H1 (cell line): ENCODE measurements around the gene PCSK4. TPM values are rescaled to one million over a fixed set of nuclear protein-coding genes. Genes with fewer than 3 reads are reported as not detected.
A peak's percentile ranks its signal among the peaks of the same experiment; 100 is the strongest.

Experiments used
- CBX8 ChIP-seq: fragments of 300-800, 300-1000 bp; sonication (generic); IDR thresholded peaks from 2 replicates; pipeline ENCODE4 v1.7.1; 2016; ENCODE audit warnings: low read depth, low read length, borderline replicate concordance
- CHD2 ChIP-seq: IDR thresholded peaks from 2 replicates; pipeline ENCODE4 v1.6.1; 2012; ENCODE audit warnings: low read length, improper control_type of control experiment
- CTCF ChIP-seq, 3 experiments: IDR thresholded peaks; 1 replicate in 2 of 3; 2 replicates in 1 of 3; pipeline versions ENCODE4 v1.5.1 to v1.6.1; 2011; ENCODE audit warnings: low read length in 3 of 3, mild to moderate bottlenecking in 3 of 3, inconsistent platforms in 2 of 3, low read depth in 1 of 3, moderate library complexity in 1 of 3; ENCODE audit not compliant: insufficient read depth in 1 of 3; ENCODE audit errors: control extremely low read depth in 1 of 3
- USF2 ChIP-seq: IDR thresholded peaks from 2 replicates; pipeline ENCODE4 v1.6.1; 2011; ENCODE audit warnings: low read length, improper control_type of control experiment
- YY1 ChIP-seq: IDR thresholded peaks from 2 replicates; pipeline ENCODE4 v1.6.1; 2011; ENCODE audit warnings: low read depth, mild to moderate bottlenecking, low read length
- polyA plus RNA-seq, 7 experiments: library from polyadenylated mRNA; depleted of rRNA in 3 of 7; stranded (reverse) in 5 of 7; unstranded in 2 of 7; fragments of >200 nt in 5 of 7; fragments of 200-250 nt in 2 of 7; gene quantifications; 1 replicate in 5 of 7; 2 replicates in 1 of 7; 4 replicates in 1 of 7; pipeline versions ENCODE4 v1.2.1 to v1.2.3, GENCODE V29; 2011 to 2013; ENCODE audit warnings: missing spikeins in 2 of 7, mixed read lengths in 2 of 7
- total RNA-seq: library from RNA; stranded (reverse); fragmentation: NEBNext Ultra II Directional; extraction: Animal tissue kit (Norgen Biotek cat#: 25700); gene quantifications from 2 replicates; pipeline ENCODE4 v1.2.1, GENCODE V29; 2021

PCSK4 gene
- total and polyA plus RNA-seq, 2 of the 8 experiments (the other 6 are each of a cell fraction or from before 2014, with no cell fraction given): 9.8 to 10.7 TPM

GRCh38 chr19:1445185-1445931, 44.8 kb downstream of the PCSK4 start (continued):
- TF ChIP-seq USF2: no peak
- peak; percentile 78 to 94 (median 87) for TF ChIP-seq CTCF (IDR thresholded peaks at IDR 0.05; ENCODE audit: control extremely low read depth in 1 of 3, insufficient read depth in 1 of 3, low read depth in 1 of 3, low read length in 3 of 3)
- TF ChIP-seq YY1: peak; percentile 48; the same call in 1 of the 2 replicates
- no peak for TF ChIP-seq CHD2
- TF ChIP-seq CBX8: no peak
